Measurements from ENCODE around the gene PRKCA.
"Not testable (repeated sequence)": the region's sequence is repeated elsewhere in the genome, so short reads cannot be mapped to it uniquely, and the experiment has no call there.

Gene PRKCA

DNA sequence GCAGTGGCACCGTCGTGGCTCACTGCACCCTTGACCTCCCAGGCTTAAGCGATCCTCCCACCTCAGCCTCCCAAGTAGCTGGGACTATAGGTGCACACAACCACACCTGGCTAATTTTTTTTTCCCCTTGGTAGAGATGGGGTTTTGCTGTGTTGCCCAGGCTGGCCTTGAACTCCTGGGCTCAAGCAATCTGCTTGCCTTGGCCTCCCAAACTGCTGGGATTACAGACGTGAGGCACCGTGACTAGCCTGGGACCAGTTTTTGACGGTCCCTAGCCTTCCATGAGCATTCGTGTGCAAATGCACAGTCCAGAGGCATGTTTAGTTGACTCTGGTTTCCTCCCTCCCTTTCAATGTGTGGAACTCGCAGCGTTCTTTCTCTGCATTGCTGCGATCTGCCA lies 48.2 kb downstream of the PRKCA start:
- not testable (repeated sequence) for DNase-seq

DNA sequence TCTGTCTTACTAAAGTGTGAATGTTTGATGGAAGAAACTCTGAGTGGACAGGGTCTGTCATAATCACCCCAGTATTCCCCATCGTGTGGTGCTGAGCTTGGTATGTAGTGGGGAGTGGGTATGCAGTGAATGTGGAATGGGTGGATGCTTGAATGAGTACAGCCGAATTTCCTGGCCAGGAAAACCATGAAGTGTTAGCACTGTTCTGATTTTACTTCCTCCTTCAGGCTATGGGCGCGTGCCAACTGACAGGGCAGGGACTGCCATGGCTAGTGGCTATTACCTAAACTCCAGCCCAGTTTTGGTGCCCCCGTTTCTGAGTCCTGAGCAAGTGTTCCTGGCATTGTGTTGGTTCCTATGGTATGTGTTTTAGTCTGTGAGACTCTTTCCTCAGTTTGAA lies 48.6 kb downstream of the PRKCA start:
- peak in 10 of 56 donors; percentile 2 to 28 (median 4) for DNase-seq

DNA sequence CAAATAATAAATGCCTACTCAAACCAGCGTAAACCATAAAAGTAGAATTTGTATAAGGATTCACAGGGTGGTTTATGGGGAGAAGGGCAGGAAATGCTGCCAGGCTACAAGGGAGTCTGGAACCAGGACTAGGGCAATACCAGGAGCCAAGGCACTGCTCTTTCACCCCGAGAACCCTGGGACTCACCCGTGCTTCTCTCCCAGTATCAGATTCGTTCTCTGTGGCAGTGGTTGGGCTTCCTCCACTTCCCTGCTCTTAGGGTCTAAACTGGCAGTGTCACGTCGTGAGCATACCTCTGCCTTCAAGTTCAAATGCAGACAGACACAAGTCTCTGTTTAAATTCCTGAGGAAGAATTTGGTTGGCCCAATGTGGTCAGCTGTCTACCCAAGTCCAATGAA lies 49.3 kb downstream of the PRKCA start:
- no peak for DNase-seq

DNA sequence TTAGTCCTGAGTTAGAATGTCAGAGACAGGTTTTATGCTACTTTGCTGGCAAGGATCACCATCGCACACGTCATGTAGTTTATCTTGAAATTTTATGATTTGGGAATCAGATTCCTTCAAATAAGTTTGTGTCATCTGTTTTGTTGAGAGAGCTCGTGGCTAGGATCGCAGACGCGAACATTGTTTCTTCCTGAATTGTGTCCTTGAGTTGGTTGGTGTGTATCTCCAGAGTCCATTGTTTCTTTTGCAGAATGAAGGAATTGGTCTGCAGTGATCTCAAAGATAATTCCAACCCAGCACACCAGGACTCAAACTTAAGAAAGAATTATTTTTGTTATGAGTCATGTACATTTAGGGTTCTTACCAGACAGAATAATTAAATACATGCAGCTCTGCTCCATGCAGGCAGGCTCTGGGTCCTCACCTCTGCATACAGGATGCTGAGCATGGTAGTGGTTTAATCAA lies 51.6 kb downstream of the PRKCA start:
- no peak for DNase-seq

DNA sequence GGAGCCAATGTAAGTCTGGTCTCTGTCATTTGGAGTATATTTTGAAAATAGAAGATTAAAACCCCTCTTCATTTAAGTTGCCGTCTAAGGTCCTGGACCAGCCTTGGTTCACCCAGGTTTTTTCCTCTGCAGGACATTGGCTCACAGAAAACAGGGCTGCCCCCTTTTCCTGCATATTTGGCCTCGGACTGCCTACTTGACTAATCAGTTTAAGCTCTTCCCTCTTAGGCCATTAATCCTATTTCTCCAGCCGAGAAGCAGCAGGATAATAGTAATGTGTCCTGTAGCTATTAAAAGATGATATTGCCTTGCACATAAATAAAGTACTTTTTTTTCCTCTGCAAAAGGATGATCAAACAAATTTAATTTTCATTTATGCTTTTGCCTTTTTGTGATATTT lies 52.1 kb downstream of the PRKCA start:
- DNase-seq: no peak

DNA sequence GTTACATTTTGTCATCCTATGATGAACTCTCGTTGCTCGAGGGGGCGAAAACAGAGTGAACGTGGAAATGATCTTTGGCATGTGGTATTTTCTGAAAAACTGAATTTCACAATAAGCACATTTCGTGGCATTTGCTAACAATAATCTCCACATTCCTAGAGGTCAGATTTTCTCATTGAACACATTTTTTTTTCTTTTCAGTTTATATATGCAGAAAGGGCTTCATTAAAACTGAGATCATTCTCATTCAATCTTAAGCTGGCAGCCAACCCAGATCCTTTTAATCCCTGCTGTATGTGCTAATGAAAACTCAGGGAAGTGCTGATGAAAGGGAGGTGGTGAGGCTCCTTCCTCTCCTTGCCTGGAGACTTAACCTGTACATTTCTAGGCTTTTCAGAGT lies 52.6 kb downstream of the PRKCA start:
- DNase-seq: no peak

DNA sequence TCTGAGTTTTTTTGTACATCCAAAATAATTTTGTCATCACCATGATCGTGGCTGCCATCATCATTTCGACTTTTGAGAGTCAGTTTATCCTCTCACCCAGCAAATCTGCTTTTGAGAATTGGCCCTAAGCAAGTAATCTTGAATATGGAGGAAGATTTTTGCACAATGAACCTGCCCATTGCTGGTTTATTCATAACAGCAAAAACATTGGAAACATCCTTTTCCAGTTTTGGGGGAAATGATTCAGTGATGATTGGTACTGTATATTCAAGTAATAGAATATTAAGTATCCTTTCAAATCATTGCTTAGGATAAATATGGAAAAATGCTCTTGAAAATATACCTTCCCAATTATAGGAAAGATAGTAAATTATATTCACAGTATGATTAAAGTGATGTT lies 53.1 kb downstream of the PRKCA start:
- DNase-seq: no peak

DNA sequence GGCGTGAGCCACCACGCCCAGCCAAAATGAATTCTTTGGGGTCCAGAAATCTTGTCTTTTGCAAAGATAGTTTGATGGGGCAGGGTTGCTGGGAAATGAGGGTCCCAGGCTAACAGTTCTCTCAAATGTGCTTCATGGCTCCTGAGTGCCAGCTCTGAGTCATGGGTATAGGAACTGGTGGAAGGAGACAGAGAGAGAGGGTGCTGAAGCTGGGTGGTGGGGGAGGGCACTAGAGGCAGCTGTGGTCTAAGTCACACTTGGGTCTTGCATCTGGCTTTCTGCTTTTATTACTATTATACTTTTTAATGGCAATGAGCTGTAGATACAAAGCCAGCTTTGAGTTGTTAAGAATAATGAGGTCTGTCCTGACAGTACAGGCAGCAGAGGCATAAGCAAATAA lies 54.6 kb downstream of the PRKCA start:
- DNase-seq: no peak

DNA sequence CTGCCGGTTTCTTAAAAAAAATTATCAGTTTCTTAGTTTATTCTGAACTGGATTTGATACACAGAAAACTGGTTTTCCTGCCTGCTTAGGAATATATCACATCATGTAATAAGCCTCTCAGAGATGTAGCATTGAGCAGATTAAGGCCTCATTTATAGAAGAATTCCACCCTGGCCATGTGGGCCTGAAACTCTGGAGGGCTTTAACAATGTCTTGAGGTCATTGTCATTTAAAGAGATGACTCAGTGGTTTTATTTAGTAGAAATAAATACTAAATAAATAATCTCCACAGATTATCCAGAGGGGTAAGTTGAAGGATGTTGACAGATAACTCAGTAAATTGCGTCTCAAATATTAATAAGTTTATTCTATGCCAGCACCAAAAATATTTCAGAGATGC lies 56.9 kb downstream of the PRKCA start:
- no peak for DNase-seq

DNA sequence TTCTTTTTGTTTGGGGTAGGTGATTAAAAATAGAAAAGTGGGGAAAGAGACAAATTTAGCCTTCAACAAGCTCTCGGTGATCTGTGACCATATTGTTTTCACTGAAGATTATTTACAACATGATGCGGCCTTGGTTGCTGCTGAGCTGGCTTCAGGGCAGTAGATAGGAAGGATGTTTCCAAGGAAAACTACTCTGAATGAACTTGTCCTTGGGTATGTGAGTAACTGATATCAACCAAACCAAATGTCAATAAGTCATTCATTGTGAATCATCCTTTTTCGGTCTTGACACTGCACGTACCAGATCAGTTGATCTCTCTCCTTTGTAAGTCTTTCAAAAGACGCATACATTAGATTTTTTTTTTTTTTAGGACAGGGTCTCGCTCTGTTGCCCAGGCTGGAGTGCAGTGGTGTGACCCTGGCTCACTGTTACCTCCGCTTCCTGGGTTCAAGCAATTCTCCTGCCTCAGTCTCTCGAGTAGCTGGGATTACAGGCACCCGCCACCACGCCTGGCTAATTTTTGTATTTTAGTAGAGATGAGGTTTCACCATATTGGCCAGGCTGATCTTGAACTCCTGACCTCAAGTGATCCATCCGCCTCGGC lies 58.6 kb downstream of the PRKCA start:
- not testable (repeated sequence) for DNase-seq

DNA sequence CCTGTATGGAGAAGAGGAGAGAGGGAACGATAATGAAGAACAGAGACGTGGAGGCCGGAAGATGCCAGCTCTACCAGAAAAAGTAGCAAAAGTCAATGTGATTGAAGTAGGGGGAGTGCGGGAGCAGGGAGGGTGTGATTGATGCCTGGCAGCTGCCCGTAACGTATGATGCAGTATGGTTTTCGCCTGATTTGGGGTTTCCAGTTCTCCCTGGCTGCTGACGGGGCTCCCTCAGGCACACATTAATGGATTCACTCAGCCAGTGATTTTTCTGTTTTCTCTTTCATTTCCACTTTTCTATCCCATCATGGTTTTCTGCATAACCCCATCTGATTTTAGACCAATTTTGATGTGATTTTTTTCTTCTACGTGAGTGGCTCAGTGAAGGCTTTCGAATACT lies 62.1 kb downstream of the PRKCA start:
- DNase-seq: no peak

DNA sequence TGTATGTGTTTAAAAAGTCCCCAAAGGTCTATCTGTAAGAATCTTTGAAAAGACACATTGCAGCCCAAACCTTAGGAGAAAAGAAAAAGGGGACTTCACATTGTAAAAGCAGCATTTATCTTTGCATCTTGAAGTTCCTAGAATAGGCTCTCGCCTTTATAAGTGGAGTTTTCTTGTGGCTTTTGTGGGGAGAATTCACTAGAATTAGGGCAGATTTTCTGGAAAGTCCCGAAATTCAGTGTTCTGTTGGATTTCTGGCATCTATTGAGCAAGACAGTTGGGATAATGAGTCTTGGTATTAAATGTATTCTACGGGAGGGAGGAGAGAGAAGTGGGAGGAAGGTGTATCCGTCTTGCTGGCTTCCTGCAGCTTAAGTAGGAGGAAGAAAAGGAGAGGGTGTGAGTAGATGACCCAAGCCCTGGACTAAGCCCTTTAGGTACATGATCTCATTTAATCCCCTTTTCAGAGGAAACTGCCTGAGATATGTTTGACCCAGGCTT lies 62.6 kb downstream of the PRKCA start:
- DNase-seq: no peak

DNA sequence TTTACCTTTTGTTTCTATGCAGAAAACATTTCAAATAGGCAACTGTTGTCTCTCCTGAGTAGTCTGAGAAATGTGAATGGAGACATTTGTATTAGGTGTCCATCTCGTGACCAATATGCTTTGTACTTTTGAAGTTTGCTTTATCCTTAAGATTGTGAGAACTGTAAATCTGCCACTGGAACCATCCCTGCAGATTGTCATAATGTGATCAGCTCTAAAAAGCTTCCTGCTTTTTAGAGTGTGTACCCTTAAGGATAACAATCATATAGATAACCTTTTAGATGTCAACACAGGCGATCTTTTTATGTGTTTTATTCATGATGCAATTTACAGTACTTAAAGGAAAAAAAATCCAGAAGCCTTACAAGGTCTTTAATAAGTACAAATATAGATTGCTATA lies 63.5 kb downstream of the PRKCA start:
- no peak for DNase-seq

DNA sequence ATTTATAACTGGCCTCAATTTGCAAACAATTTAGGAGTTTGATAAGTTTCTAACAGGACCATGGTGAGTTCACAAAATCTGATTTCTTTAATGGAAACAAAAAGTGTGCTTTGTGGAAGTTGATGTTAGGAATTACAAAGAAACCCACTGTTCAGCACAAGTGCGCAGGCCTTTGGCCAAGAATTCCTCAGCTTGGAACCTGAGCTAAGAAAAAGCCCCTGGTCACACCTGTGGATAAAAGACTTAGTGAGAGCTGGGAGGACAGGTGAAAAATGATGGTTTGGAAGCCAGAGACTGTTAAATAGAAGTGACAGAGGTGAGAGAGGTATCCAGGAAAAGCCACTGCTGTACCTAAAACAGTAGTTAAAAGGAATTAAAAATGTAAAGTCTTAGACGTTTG lies 64.7 kb downstream of the PRKCA start:
- no peak for DNase-seq

DNA sequence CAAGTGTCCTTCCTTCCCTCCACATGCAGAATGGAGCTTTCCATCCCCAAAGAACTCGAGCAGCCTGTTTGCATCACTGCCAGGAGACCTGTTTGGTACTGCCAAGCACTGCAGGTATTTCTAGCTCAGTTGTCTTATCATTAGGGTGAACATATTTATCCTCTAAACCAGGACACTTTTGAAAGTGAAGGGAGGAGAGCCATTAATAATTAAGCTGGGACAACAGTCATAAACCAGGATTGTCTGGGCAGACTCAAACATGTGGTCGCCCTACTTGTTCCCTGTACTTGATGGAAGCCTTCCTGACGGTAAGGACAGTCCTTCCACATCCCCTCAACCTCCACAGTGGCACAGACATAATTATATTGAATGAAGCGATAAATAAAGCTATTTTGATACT lies 67.4 kb downstream of the PRKCA start:
- DNase-seq: no peak

DNA sequence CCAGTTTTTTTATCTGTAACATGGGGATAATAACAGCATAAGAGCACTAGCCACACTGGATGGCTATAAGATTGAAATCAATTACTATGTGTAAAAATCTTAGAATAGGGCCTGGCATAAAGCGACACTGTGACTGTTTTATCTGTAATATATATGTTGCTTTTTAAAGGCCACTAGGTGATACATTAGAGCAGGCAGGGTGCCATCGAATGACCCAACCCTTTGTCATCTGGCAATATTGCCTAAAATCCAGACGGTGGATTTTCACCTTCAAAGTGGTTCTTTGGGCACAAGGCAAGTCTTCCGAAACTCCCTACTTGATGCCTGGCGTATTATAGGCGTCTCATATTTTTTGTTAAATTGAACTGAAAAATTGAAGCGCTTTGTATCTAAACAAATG lies 69.1 kb downstream of the PRKCA start:
- DNase-seq: no peak

DNA sequence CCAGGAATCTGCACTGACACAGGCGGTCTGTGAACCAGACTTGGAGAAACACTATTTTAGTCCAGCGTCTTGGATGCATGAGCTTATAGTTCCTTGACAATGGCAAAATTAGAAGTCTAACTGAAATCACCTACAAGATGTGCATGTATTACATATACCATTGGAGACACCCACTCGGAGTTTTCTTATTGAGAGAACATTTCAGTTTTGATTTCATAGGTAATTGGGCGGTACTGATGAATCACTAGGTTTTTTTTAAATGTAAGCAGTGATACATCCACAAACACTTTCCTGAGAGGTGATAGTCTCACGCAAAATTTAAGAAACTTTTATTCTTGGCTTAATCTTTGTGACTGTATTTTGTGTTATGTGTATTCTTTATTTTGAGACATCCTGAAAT lies 69.8 kb downstream of the PRKCA start:
- no peak for DNase-seq

DNA sequence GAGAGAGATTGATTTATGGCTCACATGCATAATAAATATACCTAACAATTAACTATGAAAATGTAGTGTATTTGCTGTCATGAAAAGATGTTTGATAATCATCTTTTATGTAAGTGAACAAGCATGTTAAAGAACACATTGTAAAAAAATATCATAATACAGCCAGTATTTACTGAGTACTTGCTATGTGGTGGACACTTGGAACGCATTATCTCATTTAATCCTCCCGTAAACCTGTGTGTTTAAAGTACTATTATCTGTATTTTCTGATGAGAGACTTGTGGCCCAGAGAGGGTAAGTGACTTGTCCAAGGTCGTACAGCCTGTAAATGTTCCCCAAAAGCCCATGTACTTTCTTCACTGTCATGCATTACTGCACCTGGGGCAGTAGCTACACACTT lies 70.7 kb downstream of the PRKCA start:
- DNase-seq: no peak

DNA sequence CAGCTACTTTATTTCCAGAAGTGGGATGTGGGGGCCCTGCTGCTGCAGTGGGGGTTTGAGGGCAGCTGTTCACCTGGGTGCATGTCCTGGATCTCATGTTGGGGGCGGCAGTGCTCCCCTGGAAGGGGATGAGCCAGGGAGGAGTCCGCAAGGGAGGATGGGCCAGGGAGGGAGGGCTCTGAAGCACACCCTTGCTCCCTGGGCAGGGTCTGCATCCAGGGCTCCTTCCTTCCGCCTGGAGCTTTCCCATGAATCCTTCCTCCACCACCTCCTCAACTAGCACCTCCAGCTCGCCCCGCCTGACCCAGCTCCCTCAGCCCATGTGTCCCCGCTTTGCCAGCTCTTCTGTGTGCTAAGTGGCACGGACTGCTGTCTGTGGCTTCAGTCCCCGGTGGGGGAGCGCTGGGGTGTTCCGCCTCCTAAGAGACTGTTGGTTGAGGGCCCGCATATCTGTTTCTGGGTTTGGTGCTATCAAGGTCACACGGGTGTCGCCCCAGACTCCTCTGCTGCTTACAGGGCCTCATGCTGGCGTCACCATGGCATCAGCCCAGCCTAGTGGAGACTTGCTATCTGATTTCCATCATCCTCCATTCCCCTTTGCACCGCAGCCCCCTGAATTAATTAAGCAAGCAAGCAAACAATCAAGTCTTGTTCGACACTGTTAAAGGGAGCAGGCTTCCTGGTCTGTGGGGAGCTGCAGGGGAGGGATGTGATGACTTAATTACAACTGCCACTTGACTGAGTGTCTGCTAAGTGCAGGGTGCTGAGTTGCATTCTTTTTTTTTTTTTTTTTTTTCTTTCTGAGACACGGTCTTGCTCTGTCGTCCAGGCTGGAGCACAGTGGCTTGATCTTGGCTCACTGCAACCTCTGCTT lies 71.8 kb downstream of the PRKCA start:
- DNase-seq: peak in 48 of 56 donors; percentile 4 to 83 (median 41)

DNA sequence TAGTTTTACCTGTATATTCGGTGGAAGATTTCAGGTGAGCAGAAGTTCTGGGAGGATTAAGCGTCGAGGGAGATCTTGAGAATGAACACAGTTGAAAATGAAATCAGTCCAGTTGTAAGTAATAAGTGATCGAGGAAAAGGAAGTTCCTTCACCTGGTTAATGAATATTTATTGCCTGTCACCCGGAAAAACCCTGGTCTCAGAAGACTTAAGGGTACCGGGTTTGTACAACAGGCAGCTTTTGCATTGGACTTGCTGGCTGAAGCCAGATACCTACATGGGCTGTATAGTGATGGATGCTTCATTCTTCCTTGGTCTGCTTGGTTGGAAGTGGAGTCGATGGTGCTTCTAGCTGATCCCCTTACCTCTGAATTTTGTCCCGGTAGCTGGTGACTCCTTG lies 72.7 kb downstream of the PRKCA start:
- no peak for DNase-seq

DNA sequence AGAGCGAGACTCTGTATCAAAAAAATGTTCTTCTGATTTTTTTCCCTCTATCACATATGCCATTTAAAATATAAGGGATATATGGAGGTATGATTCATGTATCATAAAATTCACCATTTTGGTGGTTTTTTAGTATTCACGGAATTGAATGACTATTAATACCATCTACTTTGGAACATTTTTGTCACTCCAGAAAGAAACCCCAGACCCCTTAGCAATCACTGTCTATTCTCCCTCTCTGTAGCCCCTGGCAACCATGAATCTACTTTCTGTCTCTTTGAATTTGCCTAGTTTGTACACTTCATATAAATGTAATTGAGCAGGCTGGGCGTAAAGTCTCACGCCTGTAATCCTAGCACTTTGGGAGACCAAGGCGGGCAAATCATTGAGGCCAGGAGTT lies 75.9 kb downstream of the PRKCA start:
- DNase-seq: no peak

DNA sequence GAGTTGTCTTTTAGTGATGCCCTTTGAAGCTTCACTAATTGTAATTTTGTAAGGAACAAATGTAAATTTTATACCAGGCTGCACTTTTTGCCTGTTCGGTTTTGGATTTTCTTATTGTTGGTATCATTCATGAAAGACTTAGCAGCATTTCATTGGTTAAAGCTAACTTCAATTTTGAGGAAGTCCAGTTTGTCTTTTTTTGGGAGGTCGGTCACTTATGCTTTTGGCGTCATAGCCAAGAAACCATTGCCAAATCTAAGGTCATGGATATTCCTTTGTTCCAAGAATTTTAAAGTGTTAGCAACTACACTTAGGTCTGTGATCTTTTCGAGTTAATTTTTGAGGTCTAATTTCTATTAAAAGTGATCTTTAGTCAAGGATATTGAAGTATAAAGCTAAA lies 77.1 kb downstream of the PRKCA start:
- no peak for DNase-seq

DNA sequence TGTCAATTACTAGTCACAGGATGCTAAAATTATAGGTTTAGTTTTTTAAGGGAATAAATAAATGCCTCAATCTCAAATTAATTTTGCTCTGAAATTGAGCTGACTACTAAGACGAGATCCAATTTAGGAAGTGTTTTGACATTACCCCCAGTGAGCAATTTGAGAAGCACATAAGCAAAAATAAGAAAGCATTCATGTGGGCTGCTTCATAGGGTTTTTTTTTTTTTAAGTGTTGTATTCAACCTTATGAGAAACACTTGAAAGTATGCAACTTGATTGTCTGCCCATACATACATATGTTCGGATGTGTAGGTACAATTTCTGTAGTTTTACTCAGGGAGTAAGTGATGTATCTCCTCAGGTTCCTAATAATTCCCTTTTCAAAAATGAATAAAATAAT lies 77.6 kb downstream of the PRKCA start:
- no peak for DNase-seq
